Liver (tissue), 9 donors: ENCODE measurements around the gene SPATA13. TPM values are rescaled to one million over a fixed set of nuclear protein-coding genes. Genes with fewer than 3 reads are reported as not detected.

Experiments used
- DNase-seq: peaks from one replicate; pipeline ENCODE4 v3.0.0-alpha.2; 2017; ENCODE audit warnings: low spot score
- H3K27ac ChIP-seq, 2 donors: one replicate each; pipeline ENCODE4 v1.7.0; 2013; ENCODE audit warnings: inconsistent platforms in 2 of 2, low read length in 2 of 2, control low read depth in 1 of 2, low read depth in 1 of 2, mild to moderate bottlenecking in 1 of 2
- H3K27me3 ChIP-seq, 4 donors: one replicate each; pipeline versions ENCODE4 v1.6.1 to v1.7.0; 2013; ENCODE audit warnings: low read length in 3 of 4, inconsistent platforms in 1 of 4, mild to moderate bottlenecking in 1 of 4, moderate library complexity in 1 of 4; ENCODE audit not compliant: control insufficient read depth in 4 of 4, insufficient read depth in 4 of 4
- H3K36me3 ChIP-seq, 4 donors: one replicate each; pipeline versions ENCODE4 v1.6.1 to v1.7.0; 2013; ENCODE audit warnings: low read length in 3 of 4, mild to moderate bottlenecking in 3 of 4, low read depth in 1 of 4, moderate library complexity in 1 of 4; ENCODE audit not compliant: control insufficient read depth in 4 of 4, insufficient read depth in 3 of 4
- H3K4me1 ChIP-seq, 4 donors: one replicate each; pipeline versions ENCODE4 v1.6.1 to v1.7.0; 2013; ENCODE audit warnings: low read length in 3 of 4, mild to moderate bottlenecking in 3 of 4, moderate library complexity in 1 of 4; ENCODE audit not compliant: control insufficient read depth in 4 of 4, insufficient read depth in 4 of 4
- H3K4me3 ChIP-seq, 3 donors: one replicate each; pipeline versions ENCODE4 v1.6.1 to v1.7.0; 2013; ENCODE audit warnings: low read length in 3 of 3, control low read depth in 1 of 3, low read depth in 1 of 3, mild to moderate bottlenecking in 1 of 3
- H3K9ac ChIP-seq, 2 donors: one replicate each; pipeline ENCODE4 v1.7.0; 2013; ENCODE audit warnings: low read length in 2 of 2, mild to moderate bottlenecking in 2 of 2, moderate library complexity in 2 of 2, control low read depth in 1 of 2, low read depth in 1 of 2
- H3K9me3 ChIP-seq, 4 donors: one replicate each; pipeline versions ENCODE4 v1.6.1 to v1.7.0; 2013; ENCODE audit warnings: low read length in 3 of 4; ENCODE audit not compliant: control insufficient read depth in 4 of 4
- ATF3 ChIP-seq: IDR thresholded peaks from 2 replicates; pipeline ENCODE4 v1.6.1; 2016; ENCODE audit warnings: antibody characterized with exemption
- CTCF ChIP-seq: fragments of 150-350 bp; IDR thresholded peaks from 2 replicates; pipeline ENCODE4 v1.5.1; 2017; ENCODE audit warnings: improper control_type of control experiment, low read depth, low read length; ENCODE audit not compliant: missing input control
- EGR1 ChIP-seq, 2 donors: IDR thresholded peaks; 2 replicates each; pipeline ENCODE4 v1.6.1; 2016 to 2018; ENCODE audit warnings: antibody characterized with exemption in 2 of 2, low read depth in 2 of 2
- FOXA2 ChIP-seq: IDR thresholded peaks from 2 replicates; pipeline ENCODE4 v1.6.1; 2016; ENCODE audit warnings: antibody characterized with exemption
- GABPA ChIP-seq, 2 donors: IDR thresholded peaks in 1 of 2; conservative IDR thresholded peaks in 1 of 2; 2 replicates each; pipeline ENCODE4 v1.6.1; 2016; ENCODE audit warnings: antibody characterized with exemption in 2 of 2, mild to moderate bottlenecking in 1 of 2, moderate library complexity in 1 of 2
- HNF4A ChIP-seq, 2 donors: conservative IDR thresholded peaks; 2 replicates each; pipeline ENCODE4 v1.6.1; 2016; ENCODE audit warnings: antibody characterized with exemption in 2 of 2, mild to moderate bottlenecking in 2 of 2
- HNF4G ChIP-seq: IDR thresholded peaks from 2 replicates; pipeline ENCODE4 v1.6.1; 2016; ENCODE audit warnings: antibody characterized with exemption
- JUND ChIP-seq, 2 donors: IDR thresholded peaks; 2 replicates each; pipeline ENCODE4 v1.6.1; 2016; ENCODE audit warnings: antibody characterized with exemption in 2 of 2
- MAX ChIP-seq: IDR thresholded peaks from 2 replicates; pipeline ENCODE4 v1.6.1; 2016; ENCODE audit warnings: antibody characterized with exemption
- NR2F2 ChIP-seq: IDR thresholded peaks from 2 replicates; pipeline ENCODE4 v1.6.1; 2016; ENCODE audit warnings: antibody characterized with exemption
- RAD21 ChIP-seq, 2 donors: IDR thresholded peaks; 2 replicates each; pipeline ENCODE4 v1.6.1; 2016; ENCODE audit warnings: antibody characterized with exemption in 2 of 2, mild to moderate bottlenecking in 2 of 2
- REST ChIP-seq: IDR thresholded peaks from 2 replicates; pipeline ENCODE4 v1.6.1; 2016; ENCODE audit warnings: antibody characterized with exemption, mild to moderate bottlenecking
- RXRA ChIP-seq, 2 donors: IDR thresholded peaks; 2 replicates each; pipeline ENCODE4 v1.6.1; 2017 to 2018; ENCODE audit warnings: antibody characterized with exemption in 2 of 2, mild to moderate bottlenecking in 1 of 2
- SP1 ChIP-seq: IDR thresholded peaks from 2 replicates; pipeline ENCODE4 v1.6.1; 2018; ENCODE audit warnings: antibody characterized with exemption, mild to moderate bottlenecking
- TAF1 ChIP-seq: conservative IDR thresholded peaks from 2 replicates; pipeline ENCODE4 v1.6.1; 2016; ENCODE audit warnings: antibody characterized with exemption, mild to moderate bottlenecking
- YY1 ChIP-seq: IDR thresholded peaks from 2 replicates; pipeline ENCODE4 v1.6.1; 2016; ENCODE audit warnings: antibody characterized with exemption, mild to moderate bottlenecking
- ZBTB33 ChIP-seq: IDR thresholded peaks from 2 replicates; pipeline ENCODE4 v1.6.1; 2016; ENCODE audit warnings: antibody characterized with exemption
- WGBS: extraction: QIAGEN DNeasy Blood & Tissue Kit; methylation state at CpG from one replicate; pipeline ENCODE4 v1.1.7; 2013; 5-methylcytosine and 5-hydroxymethylcytosine counted together
- polyA plus RNA-seq, 2 donors: library from polyadenylated mRNA; stranded (reverse) in 1 of 2; unstranded in 1 of 2; fragments of 200-250 nt in 1 of 2; fragments of >200 nt in 1 of 2; fragmentation: Nextera tagmentation in 1 of 2; extraction: Ambion mirVana in 1 of 2; gene quantifications; one replicate each; pipeline versions ENCODE4 v1.2.1 to v1.2.3, GENCODE V29; 2013 to 2015
- total RNA-seq, 2 donors: library from RNA; depleted of rRNA; stranded (reverse); fragments of >200 nt; gene quantifications; one replicate each; pipeline ENCODE4 v1.2.3, GENCODE V29; 2014
- donor health status: healthy.
- donor health status: healthy.
- donor health status: healthy.
- donor health status: healthy.
- donor health status: healthy.

SPATA13 gene
- total and polyA plus RNA-seq, 4 donors = 10.0 to 57.6 (median 20.4) TPM

- H3K27ac ChIP-seq = no peak overlapping the region
- no peaks in the 10 kb centered on the region for H3K9me3 ChIP-seq
- TF ChIP-seq EGR1 (IDR thresholded peaks at IDR 0.05; ENCODE audit: low read depth in 2 of 2) (no peak), RAD21 (IDR thresholded peaks at IDR 0.05) (no peak), SP1 (no peak)
- WGBS = 94% methylated on average over 1 of the region's 1 CpG
- no peak for DNase-seq
- no peak overlapping the region for H3K4me3 ChIP-seq
- no peaks in the 10 kb centered on the region for H3K4me1 ChIP-seq
- H3K9ac ChIP-seq = no peak overlapping the region
- H3K27me3 ChIP-seq = no peaks in the 10 kb centered on the region
- H3K36me3 ChIP-seq = peaks cover 0 to 1% (median 0%) of the 10 kb centered on the region in 4 donors
These were observed 76.8 kb downstream of the SPATA13 start for GRCh38 chr13:24237356-24237755.

GRCh38 chr13:24241336-24241735, 80.8 kb downstream of the SPATA13 start:
- TF ChIP-seq ATF3 (no peak), HNF4G (no peak), NR2F2 (no peak), SP1 (no peak), GABPA (IDR thresholded peaks at IDR 0.05 in 1 of 2, conservative IDR thresholded peaks at IDR 0.05 in 1 of 2) (no peak), RAD21 (IDR thresholded peaks at IDR 0.05) (no peak), MAX (no peak), HNF4A (conservative IDR thresholded peaks at IDR 0.05) (no peak), RXRA (IDR thresholded peaks at IDR 0.05) (no peak), JUND (IDR thresholded peaks at IDR 0.05) (no peak), TAF1 (no peak), EGR1 (IDR thresholded peaks at IDR 0.05; ENCODE audit: low read depth in 2 of 2) (no peak), ZBTB33 (no peak), FOXA2 (no peak), YY1 (no peak), REST (no peak), CTCF (no peak)
- Histone ChIP-seq H3K27ac (no peak overlapping the region), H3K4me1 (no peaks in the 10 kb centered on the region), H3K9me3 (no peaks in the 10 kb centered on the region), H3K27me3 (no peaks in the 10 kb centered on the region), H3K4me3 (no peak overlapping the region), H3K9ac (no peak overlapping the region), H3K36me3 (no peaks in the 10 kb centered on the region)
- 92% methylated on average over 10 of the region's 10 CpGs for WGBS
- DNase-seq = no peak
